Activated T-helper 9 cell treated with anti-CD3 and anti-CD28 coated beads, Interleukin-2, amount 50 U/mL, for 16 hours (primary cell): Measurements from ENCODE around the gene JUN.

Source experiments
- DNase-seq: peaks from one replicate; pipeline ENCODE4 v3.0.0-alpha.2; 2020; ENCODE audit warnings: low read depth

JUN gene

GRCh38 chr1:58755468-58755872 is 28.4 kb downstream of the JUN start:
- DNase-seq = peak; percentile 33

DNA sequence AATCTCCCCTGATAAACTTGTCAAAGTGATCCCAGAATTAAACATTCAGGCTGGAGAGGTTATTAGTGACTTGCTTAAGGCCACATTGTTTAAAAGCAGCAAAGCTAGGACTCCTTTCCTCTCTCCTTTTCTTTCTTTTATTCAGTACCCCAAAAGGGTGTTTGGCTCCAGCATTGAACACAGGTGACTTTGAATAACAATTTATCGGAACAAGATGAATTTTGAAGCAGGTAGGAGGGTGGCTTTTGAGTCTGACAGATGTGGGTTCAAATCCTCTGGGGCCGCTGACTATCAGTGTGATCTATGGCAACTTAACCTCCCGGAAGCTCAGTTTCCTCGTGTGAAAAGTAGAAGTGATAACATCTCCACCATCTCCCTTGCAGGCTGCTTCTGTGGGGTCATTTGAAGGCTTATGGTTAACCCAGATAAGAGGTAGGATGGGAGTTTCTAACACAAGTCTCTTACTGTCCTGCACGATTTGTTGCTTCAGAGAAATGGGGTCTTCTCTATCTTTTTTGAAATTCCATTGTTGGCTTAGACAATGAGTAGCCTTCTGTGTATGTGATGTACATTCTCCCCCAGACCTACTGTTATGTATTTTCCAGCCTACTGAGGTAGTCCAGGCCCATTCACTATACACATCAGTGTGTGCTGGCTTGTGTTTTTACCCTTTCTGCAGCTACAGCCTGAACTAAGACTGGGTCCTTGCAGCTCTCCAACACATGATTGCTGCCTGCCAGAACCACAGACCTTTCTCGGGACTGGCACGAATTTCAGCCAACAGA is 29.0 kb downstream of the JUN start:
- DNase-seq = no peak

- no peak for DNase-seq
Measured at GRCh38 chr1:58754073-58754613, 29.7 kb downstream of the JUN start.

- DNase-seq = no peak
Measured at GRCh38 chr1:58753431-58753866, 30.4 kb downstream of the JUN start.

DNA sequence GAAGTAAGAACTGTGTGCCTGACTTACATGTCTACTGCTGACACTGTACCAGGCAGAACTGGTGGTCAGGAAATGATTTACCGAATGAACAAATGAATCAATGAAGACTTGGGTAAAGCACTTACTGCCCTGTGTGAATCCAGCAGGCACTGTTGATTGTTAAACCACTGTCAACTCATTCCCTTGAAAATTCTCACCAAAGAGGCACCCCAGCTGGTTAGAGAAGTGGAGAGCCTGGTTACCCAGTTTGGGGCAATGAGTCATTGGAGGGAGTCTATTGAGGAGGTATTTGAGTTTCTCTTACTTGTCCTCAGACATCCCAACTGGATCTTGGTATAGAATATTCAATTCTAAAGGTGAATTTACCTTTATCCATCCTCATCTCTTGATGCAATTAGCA is 34.2 kb downstream of the JUN start:
- no peak for DNase-seq

DNA sequence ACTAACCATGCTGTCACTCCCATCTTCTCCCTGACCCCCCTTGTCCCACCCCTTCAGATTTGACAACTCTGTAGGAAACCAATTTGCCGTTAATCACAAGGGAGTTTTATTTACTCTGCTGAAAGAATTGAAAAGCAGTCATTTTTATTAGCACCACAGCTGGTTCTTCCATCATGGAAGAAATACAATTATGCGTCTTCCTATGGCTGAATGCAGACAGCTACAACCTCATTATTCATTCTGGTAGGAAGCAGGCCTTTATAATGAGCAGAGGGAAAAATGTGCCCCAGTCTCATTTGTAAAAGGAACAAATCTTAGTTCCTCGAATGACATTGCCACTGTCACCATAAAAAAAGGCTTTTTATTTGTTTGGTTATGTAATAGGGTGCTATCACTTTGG is 35.2 kb downstream of the JUN start:
- DNase-seq = no peak

DNA sequence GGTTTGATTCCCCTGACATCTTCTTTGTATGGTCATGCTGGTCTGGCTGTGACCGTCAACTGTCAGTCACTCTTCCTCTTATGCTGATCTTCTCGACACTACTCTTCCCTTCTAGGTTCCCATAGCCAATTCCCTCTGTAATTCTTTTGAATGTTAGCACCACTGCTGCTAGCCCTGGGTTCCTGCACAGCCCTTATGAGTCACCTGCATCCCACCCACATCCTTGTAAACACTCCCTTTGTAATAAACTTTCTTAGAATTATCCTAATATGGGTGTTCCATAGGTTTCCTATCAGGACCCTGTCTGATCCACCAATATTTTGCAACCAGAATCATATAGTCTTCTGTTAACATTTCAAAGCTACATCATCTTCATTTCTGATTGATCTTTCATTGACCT is 37.1 kb downstream of the JUN start:
- DNase-seq = no peak

- no peak for DNase-seq
Measured at GRCh38 chr1:58746182-58746581, 37.7 kb downstream of the JUN start.

GRCh38 chr1:58745666-58746065 is 38.2 kb downstream of the JUN start:
- no peak for DNase-seq

- DNase-seq = no peak
Measured at GRCh38 chr1:58745117-58745516, 38.7 kb downstream of the JUN start.

- no peak for DNase-seq
Measured at GRCh38 chr1:58741678-58742553, 41.9 kb downstream of the JUN start.

GRCh38 chr1:58739856-58740466 is 43.9 kb downstream of the JUN start:
- DNase-seq = no peak

DNA sequence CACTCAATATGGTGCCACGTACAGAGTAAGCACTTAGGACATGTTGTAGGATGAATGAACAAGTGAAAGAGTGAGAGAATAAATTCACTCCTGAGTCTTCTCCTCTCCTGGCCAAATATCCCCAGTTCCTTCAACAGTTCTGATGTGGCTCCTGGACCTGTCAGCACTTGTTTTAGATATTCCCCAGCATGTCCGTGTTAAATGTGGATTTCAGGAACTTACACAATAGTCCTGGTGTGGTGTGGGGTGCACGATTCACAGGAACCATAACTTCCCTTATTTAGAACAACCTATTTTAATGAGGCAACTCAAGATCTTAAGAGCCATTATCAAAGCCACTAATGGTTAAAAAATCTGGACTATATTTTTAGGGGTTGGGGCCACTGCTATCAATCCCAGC is 45.0 kb downstream of the JUN start:
- DNase-seq = no peak

GRCh38 chr1:58735586-58735985 is 48.3 kb downstream of the JUN start:
- no peak for DNase-seq

GRCh38 chr1:58734630-58735029 is 49.2 kb downstream of the JUN start:
- no peak for DNase-seq

GRCh38 chr1:58732087-58732775 is 51.6 kb downstream of the JUN start:
- no peak for DNase-seq
